ENCODE results near the gene HCAR1.

- TF ChIP-seq, protein P1, sequence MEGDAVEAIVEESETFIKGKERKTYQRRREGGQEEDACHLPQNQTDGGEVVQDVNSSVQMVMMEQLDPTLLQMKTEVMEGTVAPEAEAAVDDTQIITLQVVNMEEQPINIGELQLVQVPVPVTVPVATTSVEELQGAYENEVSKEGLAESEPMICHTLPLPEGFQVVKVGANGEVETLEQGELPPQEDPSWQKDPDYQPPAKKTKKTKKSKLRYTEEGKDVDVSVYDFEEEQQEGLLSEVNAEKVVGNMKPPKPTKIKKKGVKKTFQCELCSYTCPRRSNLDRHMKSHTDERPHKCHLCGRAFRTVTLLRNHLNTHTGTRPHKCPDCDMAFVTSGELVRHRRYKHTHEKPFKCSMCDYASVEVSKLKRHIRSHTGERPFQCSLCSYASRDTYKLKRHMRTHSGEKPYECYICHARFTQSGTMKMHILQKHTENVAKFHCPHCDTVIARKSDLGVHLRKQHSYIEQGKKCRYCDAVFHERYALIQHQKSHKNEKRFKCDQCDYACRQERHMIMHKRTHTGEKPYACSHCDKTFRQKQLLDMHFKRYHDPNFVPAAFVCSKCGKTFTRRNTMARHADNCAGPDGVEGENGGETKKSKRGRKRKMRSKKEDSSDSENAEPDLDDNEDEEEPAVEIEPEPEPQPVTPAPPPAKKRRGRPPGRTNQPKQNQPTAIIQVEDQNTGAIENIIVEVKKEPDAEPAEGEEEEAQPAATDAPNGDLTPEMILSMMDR (IDR thresholded peaks at IDR 0.05; ENCODE audit: insufficient read depth, low read length) = no peak
- TF ChIP-seq POLR2AphosphoS5 (IDR thresholded peaks at IDR 0.05; ENCODE audit: low read depth) (no peak), GABPA (IDR thresholded peaks at IDR 0.05; ENCODE audit: low read depth) (no peak), SPI1 (IDR thresholded peaks at IDR 0.05; ENCODE audit: borderline replicate concordance, low read depth) (no peak)
- TF ChIP-seq, protein P2, sequence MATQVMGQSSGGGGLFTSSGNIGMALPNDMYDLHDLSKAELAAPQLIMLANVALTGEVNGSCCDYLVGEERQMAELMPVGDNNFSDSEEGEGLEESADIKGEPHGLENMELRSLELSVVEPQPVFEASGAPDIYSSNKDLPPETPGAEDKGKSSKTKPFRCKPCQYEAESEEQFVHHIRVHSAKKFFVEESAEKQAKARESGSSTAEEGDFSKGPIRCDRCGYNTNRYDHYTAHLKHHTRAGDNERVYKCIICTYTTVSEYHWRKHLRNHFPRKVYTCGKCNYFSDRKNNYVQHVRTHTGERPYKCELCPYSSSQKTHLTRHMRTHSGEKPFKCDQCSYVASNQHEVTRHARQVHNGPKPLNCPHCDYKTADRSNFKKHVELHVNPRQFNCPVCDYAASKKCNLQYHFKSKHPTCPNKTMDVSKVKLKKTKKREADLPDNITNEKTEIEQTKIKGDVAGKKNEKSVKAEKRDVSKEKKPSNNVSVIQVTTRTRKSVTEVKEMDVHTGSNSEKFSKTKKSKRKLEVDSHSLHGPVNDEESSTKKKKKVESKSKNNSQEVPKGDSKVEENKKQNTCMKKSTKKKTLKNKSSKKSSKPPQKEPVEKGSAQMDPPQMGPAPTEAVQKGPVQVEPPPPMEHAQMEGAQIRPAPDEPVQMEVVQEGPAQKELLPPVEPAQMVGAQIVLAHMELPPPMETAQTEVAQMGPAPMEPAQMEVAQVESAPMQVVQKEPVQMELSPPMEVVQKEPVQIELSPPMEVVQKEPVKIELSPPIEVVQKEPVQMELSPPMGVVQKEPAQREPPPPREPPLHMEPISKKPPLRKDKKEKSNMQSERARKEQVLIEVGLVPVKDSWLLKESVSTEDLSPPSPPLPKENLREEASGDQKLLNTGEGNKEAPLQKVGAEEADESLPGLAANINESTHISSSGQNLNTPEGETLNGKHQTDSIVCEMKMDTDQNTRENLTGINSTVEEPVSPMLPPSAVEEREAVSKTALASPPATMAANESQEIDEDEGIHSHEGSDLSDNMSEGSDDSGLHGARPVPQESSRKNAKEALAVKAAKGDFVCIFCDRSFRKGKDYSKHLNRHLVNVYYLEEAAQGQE (IDR thresholded peaks at IDR 0.05; ENCODE audit: insufficient replicate concordance, low read depth) = no peak
These were observed 19.1 kb upstream of the HCAR1 start for GRCh38 chr12:122749569-122750332.

All from HL-60 (cell line).